ENCODE results near the gene C16orf82.
A peak's percentile ranks its signal among the peaks of the same experiment; 100 is the strongest.

The C16orf82 gene

DNA sequence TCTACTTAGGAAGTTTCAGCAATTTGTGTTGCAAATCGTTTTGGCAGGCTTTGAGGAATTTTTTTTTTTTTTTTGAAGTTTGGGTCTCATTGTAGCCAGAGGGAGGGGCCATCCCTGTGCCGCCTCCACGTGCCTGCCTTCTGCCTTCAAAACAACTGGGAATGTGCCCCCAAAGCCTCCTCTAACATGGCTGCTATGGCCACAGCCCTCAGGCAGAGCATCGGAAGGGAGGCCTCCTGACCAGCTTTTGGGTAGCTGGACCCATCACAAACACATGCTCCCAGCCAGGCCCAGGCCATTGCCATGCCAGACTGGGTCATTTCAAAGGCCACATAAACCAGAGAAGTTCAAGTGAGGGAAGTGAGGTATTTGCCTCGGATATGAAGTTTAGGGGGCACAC, 21.5 kb downstream of the C16orf82 start:
- no peak for DNase-seq (ENCODE audit: low spot score)

DNA sequence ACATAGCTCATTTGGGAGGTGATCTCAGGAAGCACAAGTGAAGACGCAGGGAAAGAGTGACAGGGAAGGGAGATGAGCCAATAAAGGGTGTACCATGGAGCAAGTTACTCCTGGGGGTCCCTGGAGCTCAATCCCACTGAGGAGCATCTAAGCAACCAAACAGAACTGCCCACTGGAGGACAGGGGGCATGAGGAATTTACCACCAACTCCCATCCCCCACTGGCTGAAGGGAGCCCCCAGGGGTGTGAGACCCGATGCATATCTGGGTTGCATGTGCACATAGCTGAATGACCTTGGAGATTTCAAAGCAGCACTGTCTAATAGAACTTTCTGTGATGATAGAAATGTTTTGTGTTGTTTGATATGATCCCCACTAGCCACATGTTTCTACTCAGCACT, 29.6 kb downstream of the C16orf82 start:
- DNase-seq (ENCODE audit: low spot score), result no peak

DNA sequence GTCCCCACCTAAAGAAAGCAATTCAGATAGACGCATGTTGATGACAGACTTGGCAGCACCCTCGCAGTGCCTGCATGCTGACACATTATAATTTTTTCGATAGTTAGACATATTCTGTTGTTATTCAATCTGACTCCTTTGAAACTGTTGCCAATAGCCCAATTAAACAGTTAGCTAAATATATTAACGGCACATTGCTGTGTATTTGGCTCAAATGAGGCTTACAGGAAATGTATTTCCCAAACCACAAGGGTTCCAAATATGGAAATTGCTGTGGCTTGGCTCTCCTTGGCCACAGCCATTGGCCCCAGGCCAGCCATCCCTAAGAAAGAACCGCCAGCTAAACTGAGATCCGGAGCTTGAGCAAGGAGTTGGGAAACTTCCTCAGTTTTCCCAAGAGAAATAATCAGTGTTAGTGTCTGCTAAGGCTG, 31.1 kb downstream of the C16orf82 start:
- DNase-seq (ENCODE audit: low spot score), result no peak

DNA sequence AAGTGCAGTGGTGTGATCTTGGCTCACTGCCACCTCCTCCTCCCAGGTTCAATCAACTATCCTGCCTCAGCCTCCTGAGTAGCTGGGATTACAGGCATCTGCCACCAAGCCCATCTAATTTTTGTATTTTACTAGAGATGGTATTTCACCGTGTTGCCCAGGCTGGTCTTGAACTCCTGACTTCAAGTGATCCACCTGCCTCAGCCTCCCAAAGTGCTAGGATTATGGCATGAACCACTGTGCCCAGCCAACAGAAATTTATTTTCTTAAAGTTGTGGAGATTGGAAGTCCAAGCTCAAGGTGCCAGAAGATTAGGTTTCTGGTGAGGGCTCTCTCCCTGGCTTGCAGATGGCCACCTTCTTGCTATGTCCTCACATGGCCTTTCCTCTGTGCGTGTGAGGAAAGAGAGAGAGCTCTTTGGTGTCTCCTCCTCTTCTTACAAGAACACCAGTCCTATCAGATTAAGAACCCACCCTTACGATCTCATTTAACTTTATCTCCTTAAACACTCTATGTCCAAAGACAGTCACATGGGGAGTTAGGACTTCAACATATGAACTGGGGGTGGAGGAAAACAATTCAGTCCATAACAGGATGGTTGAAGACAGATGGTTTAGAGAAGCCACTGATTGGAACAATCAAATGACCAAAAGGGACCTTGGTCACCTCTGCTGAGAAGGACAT, 31.8 kb downstream of the C16orf82 start:
- no peak for DNase-seq (ENCODE audit: low spot score)

DNA sequence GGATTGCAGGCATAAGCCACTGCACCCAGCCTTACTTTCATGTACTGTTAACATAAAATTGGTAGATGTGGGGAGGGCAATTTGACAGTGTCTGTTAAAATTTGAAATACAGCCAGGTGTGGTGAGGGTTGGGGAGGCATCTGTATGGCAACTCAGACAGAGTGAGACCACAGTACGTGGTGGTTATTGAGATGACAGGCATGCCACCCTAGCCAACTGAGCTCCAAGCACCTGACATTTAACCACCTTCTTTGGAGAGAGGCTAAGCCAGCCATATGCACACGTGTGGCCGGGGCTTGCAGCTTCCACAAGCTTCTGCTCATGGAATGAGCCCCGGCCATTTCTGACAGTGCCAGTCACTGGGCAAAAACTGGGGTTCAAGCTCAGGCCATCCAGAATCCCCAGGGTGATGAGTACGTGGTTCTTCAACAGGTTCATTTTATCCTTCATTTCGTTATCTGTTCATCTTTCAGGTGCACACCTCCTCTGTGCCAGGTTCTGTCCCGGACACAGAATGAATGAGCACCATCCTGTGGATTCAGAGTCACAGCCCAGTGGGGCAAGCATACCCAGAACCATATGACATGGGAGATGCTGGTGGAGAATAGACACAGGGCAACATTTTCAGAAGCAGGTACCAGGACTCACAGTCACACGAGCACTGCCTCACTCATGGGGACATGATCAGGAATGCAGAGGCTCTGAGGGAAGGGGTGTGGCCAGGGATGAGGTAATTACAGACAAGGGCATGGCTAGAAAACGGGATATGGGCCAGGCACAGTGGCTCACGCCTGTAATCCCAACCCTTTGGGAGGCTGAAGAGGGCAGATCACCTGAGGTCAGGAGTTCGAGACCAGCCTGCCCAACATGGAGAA, 36.2 kb downstream of the C16orf82 start:
- no peak for DNase-seq (ENCODE audit: low spot score)

DNA sequence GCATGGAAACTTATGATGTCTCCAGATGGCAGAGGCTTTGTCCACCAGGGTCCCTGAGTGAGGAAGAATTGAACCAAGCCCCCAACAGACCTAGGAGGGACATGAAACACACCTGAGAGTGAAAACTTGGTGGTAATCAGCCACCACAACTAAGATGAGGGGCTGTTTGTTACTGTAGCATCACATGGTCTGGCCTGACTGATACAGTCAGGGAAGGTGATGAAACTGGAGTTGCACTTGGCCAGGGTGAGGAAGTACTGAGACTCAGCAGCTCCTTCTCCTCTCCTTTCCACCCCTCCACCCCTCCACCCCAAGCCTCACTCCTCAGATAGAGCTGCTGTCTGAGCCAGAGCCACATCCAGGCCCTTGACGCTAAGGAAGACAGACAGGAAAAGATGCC, 37.2 kb downstream of the C16orf82 start:
- DNase-seq (ENCODE audit: low spot score), result no peak

DNA sequence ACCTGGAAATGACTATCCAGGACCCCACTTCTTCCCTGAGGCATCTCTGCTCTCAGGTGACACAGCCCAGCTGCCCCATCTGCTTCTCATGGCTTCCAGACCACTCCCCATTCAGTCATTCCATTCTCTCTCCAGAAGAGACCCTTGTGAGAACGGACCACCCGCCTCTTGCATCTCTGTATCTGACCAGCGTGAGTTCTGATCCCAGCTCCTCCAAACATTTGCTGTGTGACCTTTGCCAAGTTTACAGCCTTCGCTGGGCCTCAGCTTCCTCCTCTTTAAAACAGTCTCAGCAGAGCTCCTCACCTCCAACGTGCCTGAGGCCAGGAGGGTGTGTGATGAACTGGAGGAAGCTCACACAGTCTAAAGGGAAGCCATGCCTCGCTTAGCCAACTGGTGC, 39.6 kb downstream of the C16orf82 start:
- no peak for DNase-seq (ENCODE audit: low spot score)

DNA sequence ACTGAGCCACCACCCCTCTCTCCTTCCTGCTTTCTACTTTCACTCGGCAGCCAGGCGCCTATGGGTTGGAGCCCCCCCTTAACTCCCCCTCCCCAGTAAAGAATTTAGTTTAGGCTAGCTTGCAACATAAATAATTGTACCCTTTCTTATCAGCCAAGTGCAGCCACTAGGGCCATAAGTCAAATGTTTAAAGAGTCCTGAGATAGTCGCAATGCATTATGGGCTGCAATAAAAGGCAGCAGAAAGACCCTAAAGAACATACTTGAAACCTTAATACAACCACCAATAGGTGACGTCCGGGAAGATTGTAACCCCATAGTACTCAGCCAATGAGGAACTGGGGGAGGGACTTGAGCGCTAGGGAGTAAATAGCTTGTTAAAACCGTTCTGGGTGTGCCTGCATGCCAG, 40.5 kb downstream of the C16orf82 start:
- DNase-seq (ENCODE audit: low spot score), result no peak

DNA sequence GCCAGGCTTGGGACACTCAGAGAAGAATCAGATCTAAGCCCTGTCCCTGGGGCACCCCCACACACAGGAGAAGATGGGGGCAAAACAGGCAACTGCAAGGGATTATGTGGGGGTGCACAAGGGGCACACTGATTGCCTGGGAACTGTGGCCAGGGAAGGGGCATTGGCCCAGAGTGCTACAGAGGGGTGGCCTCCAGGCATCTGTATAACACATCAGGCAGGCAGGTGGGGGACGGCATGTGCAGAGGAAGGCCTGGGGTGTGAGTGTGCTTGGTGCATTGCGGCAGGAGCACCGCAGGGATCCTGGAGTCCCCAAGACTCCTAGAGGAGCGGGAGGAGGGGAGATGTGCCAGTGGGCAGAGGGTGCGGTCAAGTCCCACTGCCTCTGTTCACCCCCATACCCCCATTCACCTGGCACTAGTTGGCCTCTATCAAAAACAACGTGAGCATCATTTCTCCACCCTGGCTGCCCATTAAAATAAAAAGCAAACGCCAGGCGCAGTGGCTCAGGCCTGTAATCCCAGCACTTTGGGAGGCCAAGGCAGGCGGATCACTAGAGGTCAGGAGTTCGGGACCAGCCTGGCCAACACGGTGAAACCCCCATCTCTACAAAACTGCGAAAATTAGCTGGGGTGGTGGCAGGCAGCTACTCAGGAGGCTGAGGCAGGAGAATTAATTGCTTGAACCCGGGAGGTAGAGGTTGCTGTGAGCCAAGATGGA, 41.5 kb downstream of the C16orf82 start:
- no peak for DNase-seq (ENCODE audit: low spot score)

DNA sequence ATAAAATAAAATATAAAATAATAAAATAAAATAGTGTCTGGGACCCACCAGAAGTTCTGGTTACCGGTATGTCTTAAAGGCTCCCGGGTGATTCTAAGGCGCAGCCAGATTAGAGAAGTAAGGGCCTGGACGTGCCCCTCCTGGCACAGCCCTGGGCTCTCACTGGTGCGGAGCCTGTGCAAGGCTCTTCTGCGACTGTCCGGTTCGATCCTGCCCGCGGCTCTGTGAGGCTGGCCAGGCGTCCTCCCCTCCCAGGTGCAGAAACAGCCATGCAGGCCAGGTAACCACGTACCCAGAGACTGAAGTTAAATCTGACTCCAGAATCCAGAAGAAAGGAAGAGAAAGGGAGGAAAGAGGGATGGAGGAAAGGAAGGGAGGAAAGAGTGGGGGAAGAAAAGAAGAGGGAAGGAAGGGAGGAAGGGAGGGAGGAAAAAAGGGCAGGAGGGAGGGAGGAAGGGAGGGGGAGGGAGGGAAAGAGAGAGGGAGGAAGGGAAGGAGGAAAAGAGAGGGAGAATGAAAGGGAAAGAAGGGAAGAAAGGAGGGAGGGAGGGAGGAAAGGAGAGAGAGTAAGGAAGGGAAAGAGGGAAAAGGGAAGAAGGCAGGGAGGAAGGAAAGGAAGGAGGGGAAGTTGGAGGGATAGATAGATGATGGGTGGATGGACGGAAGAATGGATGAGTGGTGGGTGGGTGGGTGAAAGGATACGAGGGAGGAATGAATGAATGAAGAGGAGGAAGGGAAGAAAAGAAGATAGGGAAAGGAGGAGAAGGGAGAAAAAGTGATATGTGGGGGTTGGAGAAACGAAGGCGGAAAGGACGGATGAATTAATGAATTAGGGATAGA, 42.3 kb downstream of the C16orf82 start:
- no peak for DNase-seq (ENCODE audit: low spot score)

DNA sequence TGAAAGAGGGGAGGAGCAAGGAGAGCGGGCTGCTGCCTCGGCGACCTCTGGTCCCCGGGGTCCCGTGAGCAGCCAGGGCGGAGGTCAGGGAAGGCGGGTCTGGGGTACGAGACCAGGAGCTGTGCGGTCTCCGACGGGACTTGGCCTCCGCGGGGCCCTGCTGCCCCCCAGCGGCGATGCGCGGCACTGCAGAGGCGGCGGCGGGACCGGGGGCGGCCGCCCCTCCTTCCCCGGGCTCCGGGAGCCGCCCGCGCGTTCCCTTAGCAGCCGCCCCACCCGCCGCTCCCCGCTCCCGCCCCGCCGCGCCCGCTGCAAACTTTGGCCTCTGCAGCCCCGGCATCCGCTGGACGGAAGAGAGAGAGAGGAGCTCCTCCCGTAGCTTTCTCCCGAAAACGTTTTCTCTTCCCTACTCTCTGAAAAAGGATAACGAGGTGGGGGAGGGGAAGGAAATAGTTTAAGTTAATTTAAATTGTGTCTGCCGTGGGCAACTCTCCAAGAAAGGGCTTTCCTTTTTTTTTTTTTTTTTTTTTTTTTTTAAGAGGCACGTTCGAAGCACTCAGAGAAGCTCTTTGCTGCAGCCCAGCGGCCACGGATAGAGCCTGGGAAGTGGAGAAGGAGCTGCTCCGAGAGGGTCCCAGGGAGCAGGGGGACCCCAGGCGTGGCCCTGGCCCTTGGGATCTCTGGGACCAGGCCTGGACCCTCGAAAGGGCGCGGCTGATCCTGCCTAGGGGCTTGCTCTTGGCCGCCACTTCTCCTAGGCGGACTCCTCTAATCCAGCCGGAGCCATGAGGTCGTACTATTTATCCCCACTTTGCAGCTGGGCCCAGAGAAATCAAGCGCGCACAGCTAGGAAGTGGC, 43.2 kb downstream of the C16orf82 start:
- DNase-seq (ENCODE audit: low spot score), result peak; percentile 61

DNA sequence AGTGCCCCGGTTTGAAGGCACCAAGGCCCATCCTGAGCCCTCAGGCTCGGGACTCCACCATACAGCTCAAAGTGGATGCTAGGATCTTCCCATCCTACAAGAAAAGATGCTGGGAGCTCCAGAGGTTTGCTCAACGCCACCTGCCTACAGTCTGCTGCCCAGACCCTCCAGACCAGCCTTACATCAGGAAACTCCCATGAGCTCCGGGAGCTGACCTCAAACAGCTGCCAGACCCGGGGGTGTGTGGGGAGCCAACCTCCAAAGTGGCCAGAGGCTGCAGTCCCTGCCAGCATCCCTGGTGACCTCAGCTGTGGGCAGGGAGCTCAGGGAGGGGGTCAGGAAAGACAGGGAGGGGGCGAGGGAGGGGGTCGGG, 43.8 kb downstream of the C16orf82 start:
- no peak for DNase-seq (ENCODE audit: low spot score)

DNA sequence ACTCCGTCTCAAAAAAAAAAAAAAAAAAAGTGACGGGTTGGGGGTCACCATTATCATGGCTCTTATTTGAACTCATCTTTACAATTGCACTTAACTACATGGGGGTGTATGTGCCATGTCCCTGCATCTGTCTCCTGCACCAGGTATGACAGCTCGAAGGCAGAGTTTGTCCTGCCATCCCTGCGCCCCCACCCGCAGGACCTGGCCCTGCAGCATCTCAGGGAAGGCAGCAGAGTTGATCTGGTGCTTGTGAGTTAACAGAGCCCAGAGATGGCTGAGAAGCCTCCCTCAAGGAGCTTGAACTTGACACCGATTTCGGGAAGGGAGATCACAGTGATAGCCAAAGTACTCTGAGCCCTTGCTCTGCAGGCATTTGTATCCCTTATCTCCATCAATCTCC, 44.8 kb downstream of the C16orf82 start:
- DNase-seq (ENCODE audit: low spot score), result no peak

DNA sequence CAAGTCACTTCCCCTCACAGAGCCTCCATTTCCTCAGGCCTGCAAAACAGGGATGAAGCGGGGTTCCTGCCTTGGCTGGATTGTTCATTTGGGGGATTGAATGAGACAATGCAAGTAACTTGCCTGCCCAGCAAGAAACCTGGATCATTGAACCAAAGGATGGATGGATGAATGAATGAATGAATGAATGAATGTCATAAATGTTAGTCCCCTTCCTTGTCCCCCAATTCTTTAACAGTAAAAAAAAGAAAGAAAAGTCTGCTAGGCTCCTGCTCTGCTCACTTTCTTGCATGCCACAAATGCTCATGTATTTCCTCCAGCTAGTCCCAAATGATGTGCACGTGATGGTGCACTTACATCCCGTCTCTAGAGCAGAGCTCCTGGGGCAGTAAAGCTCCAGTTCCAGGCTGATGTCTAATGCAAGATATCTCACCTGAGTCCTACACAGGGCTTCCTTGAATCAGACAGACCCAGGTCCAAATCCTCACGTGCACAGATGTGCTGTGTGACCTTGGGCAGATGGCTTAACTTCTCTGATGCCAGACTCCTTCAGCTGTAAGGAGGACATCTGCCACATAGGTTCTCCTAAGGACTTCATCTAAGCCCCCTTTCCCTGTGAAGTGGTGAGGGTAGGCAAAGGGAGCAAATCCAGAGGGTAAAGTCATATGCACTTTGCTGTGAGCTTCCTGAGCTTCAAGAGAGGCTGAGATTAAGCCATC, 45.5 kb downstream of the C16orf82 start:
- no peak for DNase-seq (ENCODE audit: low spot score)

DNA sequence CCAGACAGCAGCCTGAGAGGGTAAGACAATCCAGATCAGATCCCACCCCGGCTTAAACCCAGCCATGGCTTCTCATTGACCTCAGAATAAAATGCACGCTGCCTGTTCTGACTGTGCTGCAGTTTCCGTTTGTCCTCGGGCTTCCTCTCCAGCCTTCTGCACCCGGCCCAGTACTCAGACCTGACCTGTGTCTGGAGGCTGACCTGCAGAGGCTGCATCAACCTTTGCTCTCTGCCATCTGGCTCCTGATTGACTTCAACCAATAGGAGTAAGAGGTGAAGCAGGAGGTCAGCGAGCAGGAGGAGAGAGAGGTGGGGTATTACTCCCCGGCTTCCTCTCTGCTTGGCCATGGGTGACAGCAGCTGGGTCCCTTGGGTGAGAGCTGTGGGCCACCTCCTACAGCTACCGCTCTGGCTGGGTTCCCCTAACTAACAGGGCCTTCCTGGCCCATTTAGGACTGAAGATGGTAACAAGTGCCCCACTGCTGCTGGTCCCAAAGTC, 46.7 kb downstream of the C16orf82 start:
- no peak for DNase-seq (ENCODE audit: low spot score)

DNA sequence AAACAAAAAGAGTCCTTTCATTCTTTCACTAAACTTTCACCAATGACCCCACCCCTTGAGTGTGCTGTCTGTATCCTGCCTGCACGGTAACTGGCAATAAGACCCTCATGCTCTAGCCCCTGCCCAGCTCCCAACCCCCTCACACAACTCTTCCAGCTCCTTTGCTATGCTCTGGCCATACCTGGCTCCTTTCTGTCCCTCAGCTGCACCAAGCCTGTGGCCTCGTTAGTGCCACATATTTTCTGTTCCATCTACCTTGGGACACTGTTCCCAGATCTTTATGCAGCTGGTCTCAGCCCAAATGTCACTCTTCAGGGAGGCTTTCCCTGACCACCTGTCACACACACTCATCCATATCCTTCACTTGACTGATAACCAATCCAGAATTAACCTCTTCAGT, 47.3 kb downstream of the C16orf82 start:
- no peak for DNase-seq (ENCODE audit: low spot score)

DNA sequence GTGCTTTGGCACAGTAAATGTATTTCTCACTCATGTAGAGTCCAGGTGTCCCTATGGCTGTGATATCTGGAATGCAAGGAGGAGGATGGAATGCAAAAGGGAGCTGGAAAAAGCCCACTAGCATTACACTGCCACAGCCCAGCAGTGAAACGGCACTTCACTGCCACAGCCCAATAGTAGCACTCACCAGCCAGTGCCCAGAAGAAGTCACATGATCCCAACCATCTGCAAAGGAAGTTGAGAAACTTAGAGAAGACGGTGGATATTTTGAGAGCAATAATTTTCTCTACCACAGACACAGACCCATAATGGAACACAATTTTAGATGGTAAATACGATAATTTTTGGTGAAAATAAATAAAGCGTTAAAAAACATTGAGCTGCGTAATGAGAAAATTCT, 51.8 kb downstream of the C16orf82 start:
- no peak for DNase-seq (ENCODE audit: low spot score)

Data from CD4-positive, alpha-beta T cell treated with Interleukin-6 at 100 ng/mL for 8 hours (primary cell).